Cardiac fibroblast (primary cell): ENCODE data around the gene MCTP2.

Experiments
- DNase-seq, 2 donors: peaks; one replicate each; pipeline versions ENCODE4 v3.0.0 to v3.0.0-alpha.2; 2010; ENCODE audit warnings: low read depth in 2 of 2
- H3K4me3 ChIP-seq, 2 donors: replicated peaks in 1 of 2; 1 replicate in 1 of 2; 2 replicates in 1 of 2; pipeline ENCODE4 v1.5.1; 2011; ENCODE audit warnings: low read depth in 2 of 2, low read length in 2 of 2, mild to moderate bottlenecking in 2 of 2, moderate library complexity in 1 of 2
- CTCF ChIP-seq: IDR thresholded peaks from one replicate; pipeline ENCODE4 v1.5.1; 2011; ENCODE audit warnings: low read depth, mild to moderate bottlenecking, low read length, inconsistent platforms

MCTP2 gene

GRCh38 chr15:94279736-94280135 is 48.4 kb downstream of the MCTP2 start:
- no peak for DNase-seq
- no peak overlapping the region for H3K4me3 ChIP-seq
- TF ChIP-seq CTCF = no peak

- H3K4me3 ChIP-seq = no peak overlapping the region
- no peak for TF ChIP-seq CTCF
- DNase-seq = no peak
These were observed 48.9 kb downstream of the MCTP2 start for GRCh38 chr15:94280301-94280700.

- TF ChIP-seq CTCF = no peak
These were observed 51.2 kb downstream of the MCTP2 start for GRCh38 chr15:94282269-94283250.

GRCh38 chr15:94286583-94286982 is 55.2 kb downstream of the MCTP2 start:
- H3K4me3 ChIP-seq = no peak overlapping the region
- no peak for TF ChIP-seq CTCF
- no peak for DNase-seq

More at GRCh38 chr15:94282269-94283250, 51.2 kb downstream of the MCTP2 start:
- no peak overlapping the region for H3K4me3 ChIP-seq
- DNase-seq = peak in 1 of 2 donors; percentile 43

GRCh38 chr15:94287794-94288246 is 56.5 kb downstream of the MCTP2 start:
- no peak for DNase-seq
- no peak overlapping the region for H3K4me3 ChIP-seq
- TF ChIP-seq CTCF = no peak

GRCh38 chr15:94290730-94291129 is 59.4 kb downstream of the MCTP2 start:
- H3K4me3 ChIP-seq = no peak overlapping the region
- no peak for TF ChIP-seq CTCF
- DNase-seq = no peak
